Endothelial cell of umbilical vein (primary cell): ENCODE measurements around the gene CMIP. TPM values are rescaled to one million over a fixed set of nuclear protein-coding genes. Genes with fewer than 3 reads are reported as not detected.

Source experiments
- BruUV-seq: library from RNA; stranded (reverse); fragments of 400-500 nt; replicated peaks from 2 replicates; lab custom pipeline; 2021; lab: Mats Ljungman, UMichigan
- CTCF ChIA-PET: fragments of 300-600, 350-600 bp; sonication (Branson Sonifier 250); formaldehyde crosslinking; loops from one replicate; lab custom pipeline; 2021; ENCODE audit warnings: antibody characterized with exemption, inconsistent platforms; lab: Charles Lee
- POLR2A ChIA-PET: fragments of 300-600, 350-600 bp; sonication (Branson Sonifier 250); formaldehyde crosslinking; loops from one replicate; lab custom pipeline; 2021; ENCODE audit warnings: antibody characterized with exemption, inconsistent platforms; lab: Charles Lee
- DNase-seq: peaks from one replicate; pipeline ENCODE4 v3.0.0-alpha.2; 2011; ENCODE audit warnings: low read depth, low spot score
- FAIRE-seq: peaks from 2 replicates; lab custom pipeline; 2011; peaks lifted over from hg19 to GRCh38; lab: Jason Lieb, UNC
- H2AFZ ChIP-seq: 2 replicates; pipeline ENCODE4 v1.6.0; 2012; ENCODE audit warnings: low read depth, low read length, control low read depth, inconsistent platforms
- H3K27ac ChIP-seq: 2 replicates; pipeline ENCODE4 v1.5.1; 2011; ENCODE audit warnings: low read depth, mild to moderate bottlenecking, control low read depth, low read length, moderate library complexity; ENCODE audit not compliant: insufficient read depth
- H3K27me3 ChIP-seq, 2 experiments: 2 replicates each; pipeline versions ENCODE4 v1.6.0 to v1.6.1; 2011; ENCODE audit warnings: low read length in 2 of 2, mixed read lengths in 1 of 2; ENCODE audit not compliant: control insufficient read depth in 2 of 2, insufficient read depth in 2 of 2
- H3K36me3 ChIP-seq, 2 experiments: 2 replicates in 1 of 2; 3 replicates in 1 of 2; pipeline ENCODE4 v1.5.1; 2011; ENCODE audit warnings: low read length in 2 of 2, mild to moderate bottlenecking in 1 of 2, moderate library complexity in 1 of 2; ENCODE audit not compliant: control insufficient read depth in 2 of 2, insufficient read depth in 2 of 2; ENCODE audit errors: extremely low read depth in 1 of 2
- H3K4me1 ChIP-seq: 3 replicates; pipeline ENCODE4 v1.5.1; 2011; ENCODE audit warnings: mild to moderate bottlenecking, low read length; ENCODE audit not compliant: control insufficient read depth, insufficient read depth; ENCODE audit errors: extremely low read depth
- H3K4me2 ChIP-seq: 2 replicates; pipeline ENCODE4 v1.6.1; 2011; ENCODE audit warnings: low read length, control low read depth, mixed read lengths; ENCODE audit not compliant: insufficient read depth
- H3K4me3 ChIP-seq, 3 experiments: fragments of 200-600 bp in 1 of 3; sonication (generic), shearing (Covaris generic) in 1 of 3; replicated peaks in 1 of 3; 2 replicates each; pipeline ENCODE4 v1.5.1; 2011 to 2016; ENCODE audit warnings: control low read depth in 3 of 3, low read length in 3 of 3, mild to moderate bottlenecking in 2 of 3, inconsistent platforms in 1 of 3, low read depth in 1 of 3, moderate library complexity in 1 of 3; ENCODE audit not compliant: insufficient read depth in 1 of 3
- H3K79me2 ChIP-seq: 2 replicates; pipeline ENCODE4 v1.6.0; 2012; ENCODE audit warnings: low read length, inconsistent platforms; ENCODE audit not compliant: control insufficient read depth, insufficient read depth
- H3K9ac ChIP-seq: replicated peaks from 2 replicates; pipeline ENCODE3; 2011; ENCODE audit warnings: low read length, control low read depth; ENCODE audit not compliant: insufficient read depth; ENCODE audit errors: extremely low read depth
- H3K9me1 ChIP-seq: replicated peaks from 3 replicates; pipeline ENCODE4 v1.6.0; 2011; ENCODE audit warnings: mild to moderate bottlenecking, low read length; ENCODE audit not compliant: control insufficient read depth, insufficient read depth; ENCODE audit errors: extremely low read depth
- H3K9me3 ChIP-seq: replicated peaks from 2 replicates; pipeline ENCODE4 v1.5.1; 2012; ENCODE audit warnings: low read length, inconsistent platforms; ENCODE audit not compliant: control insufficient read depth, insufficient read depth
- H4K20me1 ChIP-seq: replicated peaks from 2 replicates; pipeline ENCODE3; 2011; ENCODE audit warnings: mild to moderate bottlenecking, low read length; ENCODE audit not compliant: control insufficient read depth, insufficient read depth; ENCODE audit errors: extremely low read depth
- EZH2 ChIP-seq: IDR thresholded peaks from 2 replicates; pipeline ENCODE4 v1.6.1; 2012; ENCODE audit warnings: borderline replicate concordance, low read depth, mild to moderate bottlenecking, moderate library complexity, low read length, inconsistent platforms; ENCODE audit not compliant: severe bottlenecking
- FOS ChIP-seq: IDR thresholded peaks from 2 replicates; pipeline ENCODE4 v1.6.1; 2011; ENCODE audit warnings: mild to moderate bottlenecking, low read length, moderate library complexity, borderline replicate concordance; ENCODE audit not compliant: insufficient read depth
- GATA2 ChIP-seq: IDR thresholded peaks from 2 replicates; pipeline ENCODE4 v1.7.0; 2011; ENCODE audit warnings: low read depth, mild to moderate bottlenecking, moderate library complexity, mixed read lengths, low read length; ENCODE audit not compliant: insufficient read length, insufficient read depth
- JUN ChIP-seq: IDR thresholded peaks from 2 replicates; pipeline ENCODE4 v1.6.1; 2011; ENCODE audit warnings: borderline replicate concordance, low read depth; ENCODE audit not compliant: insufficient read length, insufficient read depth
- MYC ChIP-seq: IDR thresholded peaks from one replicate; pipeline ENCODE4 v1.6.1; 2011; ENCODE audit warnings: mild to moderate bottlenecking, low read depth, low read length
- POLR2A ChIP-seq: IDR thresholded peaks from 2 replicates; pipeline ENCODE4 v1.6.1; 2012; ENCODE audit warnings: low read depth, mild to moderate bottlenecking, control low read depth, low read length
- POLR2AphosphoS5 ChIP-seq: IDR thresholded peaks from 2 replicates; pipeline ENCODE4 v1.6.1; 2012; ENCODE audit warnings: low read depth, mild to moderate bottlenecking, control low read depth, low read length, moderate library complexity; ENCODE audit not compliant: insufficient read depth
- dilution Hi-C: fragments of 300-500 bp; cut with MboI; formaldehyde crosslinking; loops from one replicate; pipeline ENCODE4 v1.15.0; 2019; ENCODE audit warnings: low sequenced_read_pairs; ENCODE audit not compliant: extremely low pct_ligation_motif_present
- intact Hi-C: fragments of 100-400 bp; cut with micrococcal nuclease; formaldehyde crosslinking; loops from one replicate; pipeline ENCODE4 v1.10.0; 2022
- polyA plus RNA-seq, 4 experiments: library from polyadenylated mRNA; depleted of rRNA in 3 of 4; stranded (reverse) in 3 of 4; unstranded in 1 of 4; fragments of >200 nt; gene quantifications; 2 replicates each; pipeline versions ENCODE4 v1.2.1 to v1.2.3, GENCODE V29; 2011 to 2012; ENCODE audit warnings: missing spikeins in 1 of 4
- total RNA-seq: library from RNA; stranded (reverse); gene quantifications from 2 replicates; pipeline ENCODE4 v1.2.3, GENCODE V29; 2021
- TF ChIP-seq, protein P1 (sequence below): IDR thresholded peaks from 2 replicates; pipeline ENCODE4 v1.6.1; 2011; ENCODE audit not compliant: insufficient read depth, insufficient read length
- TF ChIP-seq, protein P2 (sequence below), 2 donors: IDR thresholded peaks; 1 replicate in 1 of 2; 2 replicates in 1 of 2; pipeline ENCODE4 v1.5.1; 2011; ENCODE audit warnings: low read length in 2 of 2, mild to moderate bottlenecking in 2 of 2, moderate library complexity in 2 of 2, control low read depth in 1 of 2, inconsistent platforms in 1 of 2, low read depth in 1 of 2; ENCODE audit not compliant: insufficient read depth in 1 of 2; ENCODE audit errors: extremely low read depth in 1 of 2

Gene CMIP
- total and polyA plus RNA-seq, 2 donors (not counting 3 experiments of a cell fraction or from before 2014, with no cell fraction given), result 29.0 to 101 TPM

DNA sequence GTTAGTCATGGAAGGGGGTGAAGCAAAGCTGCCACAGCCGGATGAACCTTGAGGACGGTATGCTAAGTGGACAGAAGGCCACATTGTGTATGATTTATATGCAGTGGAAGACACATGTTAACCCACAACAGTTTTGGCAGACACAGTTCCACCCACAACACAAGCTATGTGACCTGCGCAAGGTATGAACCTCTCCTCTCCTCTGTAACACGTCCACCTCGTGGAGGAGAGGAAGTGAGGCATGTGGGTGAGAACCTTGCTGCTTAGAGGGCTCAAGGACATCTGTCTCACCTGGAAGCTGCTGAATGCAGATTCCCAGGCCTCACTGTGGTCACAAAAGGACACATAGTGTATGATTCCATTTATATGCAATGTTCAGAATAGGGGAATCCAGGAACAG, 198.3 kb downstream of the CMIP start:
- Histone ChIP-seq H3K9ac (no peak overlapping the region), H3K27me3 (no peaks in the 10 kb centered on the region), H3K79me2 (no peaks in the 10 kb centered on the region), H3K9me3 (no peaks in the 10 kb centered on the region), H3K36me3 (peaks cover 0 to 18% of the 10 kb centered on the region in 2 experiments), H4K20me1 (no peaks in the 10 kb centered on the region), H3K4me2 (no peak overlapping the region), H3K4me1 (peaks cover 5% of the 10 kb centered on the region), H3K4me3 (no peak overlapping the region), H3K27ac (no peak overlapping the region), H3K9me1 (no peaks in the 10 kb centered on the region), H2AFZ (no peak overlapping the region)
- CTCF ChIA-PET, result no interaction called here
- intact Hi-C loops (no loop called here), dilution Hi-C loops (no loop called here)
- POLR2A ChIA-PET, result no interaction called here
- FAIRE-seq (no peak), DNase-seq (no peak)
- no TSS peak for BruUV-seq
- TF ChIP-seq JUN, result no peak
- TF ChIP-seq, protein P1, sequence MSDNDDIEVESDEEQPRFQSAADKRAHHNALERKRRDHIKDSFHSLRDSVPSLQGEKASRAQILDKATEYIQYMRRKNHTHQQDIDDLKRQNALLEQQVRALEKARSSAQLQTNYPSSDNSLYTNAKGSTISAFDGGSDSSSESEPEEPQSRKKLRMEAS, result no peak
- no peak for TF ChIP-seq MYC
- TF ChIP-seq POLR2A, result no peak
- no peak for TF ChIP-seq GATA2
- no peak for TF ChIP-seq EZH2
- TF ChIP-seq POLR2AphosphoS5, result no peak
- TF ChIP-seq FOS, result no peak
- TF ChIP-seq, protein P2, sequence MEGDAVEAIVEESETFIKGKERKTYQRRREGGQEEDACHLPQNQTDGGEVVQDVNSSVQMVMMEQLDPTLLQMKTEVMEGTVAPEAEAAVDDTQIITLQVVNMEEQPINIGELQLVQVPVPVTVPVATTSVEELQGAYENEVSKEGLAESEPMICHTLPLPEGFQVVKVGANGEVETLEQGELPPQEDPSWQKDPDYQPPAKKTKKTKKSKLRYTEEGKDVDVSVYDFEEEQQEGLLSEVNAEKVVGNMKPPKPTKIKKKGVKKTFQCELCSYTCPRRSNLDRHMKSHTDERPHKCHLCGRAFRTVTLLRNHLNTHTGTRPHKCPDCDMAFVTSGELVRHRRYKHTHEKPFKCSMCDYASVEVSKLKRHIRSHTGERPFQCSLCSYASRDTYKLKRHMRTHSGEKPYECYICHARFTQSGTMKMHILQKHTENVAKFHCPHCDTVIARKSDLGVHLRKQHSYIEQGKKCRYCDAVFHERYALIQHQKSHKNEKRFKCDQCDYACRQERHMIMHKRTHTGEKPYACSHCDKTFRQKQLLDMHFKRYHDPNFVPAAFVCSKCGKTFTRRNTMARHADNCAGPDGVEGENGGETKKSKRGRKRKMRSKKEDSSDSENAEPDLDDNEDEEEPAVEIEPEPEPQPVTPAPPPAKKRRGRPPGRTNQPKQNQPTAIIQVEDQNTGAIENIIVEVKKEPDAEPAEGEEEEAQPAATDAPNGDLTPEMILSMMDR (IDR thresholded peaks at IDR 0.05; ENCODE audit: extremely low read depth in 1 of 2, insufficient read depth in 1 of 2, low read depth in 1 of 2, low read length in 2 of 2), result no peak
